Colonic mucosa (tissue), 4 donors: ENCODE data around the gene GID4. TPM values are rescaled to one million over a fixed set of nuclear protein-coding genes. Genes with fewer than 3 reads are reported as not detected.

Source experiments
- DNase-seq: peaks from one replicate; pipeline ENCODE4 v3.0.0-alpha.2; 2020
- H3K27ac ChIP-seq: fragments of 200-600 bp; one replicate; pipeline ENCODE4 v1.8.0; 2021
- H3K27me3 ChIP-seq: fragments of 200-600 bp; one replicate; pipeline ENCODE4 v1.8.0; 2021
- H3K36me3 ChIP-seq: fragments of 200-600 bp; one replicate; pipeline ENCODE4 v1.8.0; 2021
- H3K4me1 ChIP-seq: fragments of 200-600 bp; one replicate; pipeline ENCODE4 v1.8.0; 2021; ENCODE audit warnings: mild to moderate bottlenecking
- H3K4me3 ChIP-seq: fragments of 200-600 bp; one replicate; pipeline ENCODE4 v1.8.0; 2021
- H3K9ac ChIP-seq, 2 donors: one replicate each; pipeline ENCODE4 v1.7.0; 2013; ENCODE audit warnings: control low read depth in 2 of 2, low read depth in 2 of 2, low read length in 2 of 2
- H3K9me3 ChIP-seq: fragments of 200-600 bp; one replicate; pipeline ENCODE4 v1.8.0; 2021
- CTCF ChIP-seq: fragments of 200-600 bp; IDR thresholded peaks from one replicate; pipeline ENCODE4 v1.8.0; 2022; ENCODE audit warnings: antibody characterized with exemption, mild to moderate bottlenecking
- intact Hi-C: fragments of 100-400 bp; cut with DNase I; formaldehyde crosslinking; loops from one replicate; pipeline ENCODE4 v1.14.1; 2022
- total RNA-seq, 2 donors: library from RNA; stranded (reverse); fragmentation: NEBNext Ultra II Directional in 1 of 2; extraction: Animal tissue kit (Norgen Biotek cat#: 25700) in 1 of 2; gene quantifications; one replicate each; pipeline ENCODE4 v1.2.1, GENCODE V29; 2021
- donor health status: healthy.
- donor health status: DM: no; HTN: no; CAD: no.
- donor health status: DM: no; HTN: no; CAD: no.

GID4 gene
- total RNA-seq, 2 donors from 2014 or later, result 5.2 to 8.0 TPM

DNA sequence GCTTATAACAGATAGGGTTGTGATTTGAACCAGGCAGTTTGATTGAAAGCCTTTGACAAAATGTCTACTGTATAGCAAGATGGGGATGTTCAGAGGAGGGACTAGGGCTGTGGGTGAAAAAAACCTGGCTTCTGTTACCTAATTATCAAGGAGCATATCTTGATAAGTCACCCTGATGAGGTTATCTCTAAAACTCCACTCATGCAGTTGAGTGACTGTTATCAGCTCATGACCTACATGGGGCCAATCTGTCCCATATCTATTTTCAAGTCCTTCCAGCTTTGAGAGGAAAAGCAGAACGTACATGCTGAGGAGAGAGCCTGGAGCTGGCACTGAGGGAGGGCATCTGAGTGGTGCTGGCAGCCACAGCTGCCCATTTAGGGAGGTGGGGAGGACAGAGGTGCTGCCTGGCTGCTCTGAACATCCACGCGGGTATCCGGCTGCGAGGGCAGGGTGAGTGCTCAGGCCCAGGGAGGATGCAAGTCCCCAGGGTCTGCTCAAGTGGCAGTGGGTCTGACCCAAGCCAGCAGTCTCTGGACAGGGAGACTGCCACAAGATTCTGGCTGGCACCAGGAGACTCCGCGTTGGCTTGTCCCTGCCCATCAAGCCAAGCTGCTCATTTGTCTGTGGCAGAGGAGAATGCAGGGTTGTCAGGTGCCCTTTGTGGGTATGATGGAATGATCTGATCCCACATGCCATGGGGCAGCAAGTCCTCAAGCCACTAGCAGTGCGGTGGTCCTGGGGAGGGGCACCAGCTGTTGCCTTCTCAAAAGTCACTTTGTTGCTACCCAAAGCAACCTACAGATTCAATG is 29.4 kb upstream of the GID4 start:
- H3K27me3 ChIP-seq, result no peaks in the 10 kb centered on the region
- no peaks in the 10 kb centered on the region for H3K4me1 ChIP-seq
- no peak for DNase-seq
- intact Hi-C loops, result no loop called here
- H3K9ac ChIP-seq, result no peak overlapping the region
- H3K36me3 ChIP-seq, result no peaks in the 10 kb centered on the region
- no peak overlapping the region for H3K27ac ChIP-seq
- no peaks in the 10 kb centered on the region for H3K9me3 ChIP-seq
- no peak overlapping the region for H3K4me3 ChIP-seq
- TF ChIP-seq CTCF, result no peak

- Histone ChIP-seq H3K4me3 (no peak overlapping the region), H3K9ac (no peak overlapping the region), H3K4me1 (no peaks in the 10 kb centered on the region), H3K9me3 (no peaks in the 10 kb centered on the region), H3K27me3 (no peaks in the 10 kb centered on the region), H3K36me3 (no peaks in the 10 kb centered on the region), H3K27ac (no peak overlapping the region)
- no peak for DNase-seq
- intact Hi-C loops, result no loop called here
- no peak for TF ChIP-seq CTCF
Observed at GRCh38 chr17:18011286-18011685, 27.9 kb upstream of the GID4 start.

GRCh38 chr17:18014006-18014405 is 25.2 kb upstream of the GID4 start:
- no peak overlapping the region for H3K27ac ChIP-seq
- no peak overlapping the region for H3K4me3 ChIP-seq
- no peak for TF ChIP-seq CTCF
- no peak for DNase-seq
- no peaks in the 10 kb centered on the region for H3K4me1 ChIP-seq
- H3K27me3 ChIP-seq, result no peaks in the 10 kb centered on the region
- H3K36me3 ChIP-seq, result no peaks in the 10 kb centered on the region
- no peak overlapping the region for H3K9ac ChIP-seq
- no peaks in the 10 kb centered on the region for H3K9me3 ChIP-seq
- intact Hi-C loops, result no loop called here

DNA sequence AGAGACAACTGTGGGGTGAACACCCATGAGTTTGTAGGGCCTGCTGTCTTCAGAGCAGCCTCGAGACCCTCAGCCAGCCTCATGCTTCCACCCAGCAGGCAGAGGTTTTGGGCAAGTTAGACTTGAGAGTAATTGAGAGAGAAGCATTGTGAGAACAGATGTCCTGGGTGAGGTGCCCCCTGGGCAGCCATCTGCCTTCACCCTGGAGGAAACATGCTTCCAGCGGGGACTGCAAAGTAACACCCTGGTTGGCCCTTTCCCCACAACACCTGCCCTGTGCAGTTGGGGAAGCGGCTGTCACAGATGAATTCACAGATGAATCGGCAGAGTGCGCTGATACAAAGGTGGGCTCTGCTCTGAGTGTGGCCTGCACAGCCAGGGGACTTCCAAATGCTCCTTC is 23.6 kb upstream of the GID4 start:
- TF ChIP-seq CTCF, result no peak
- Histone ChIP-seq H3K9ac (no peak overlapping the region), H3K27ac (no peak overlapping the region), H3K27me3 (no peaks in the 10 kb centered on the region), H3K4me1 (no peaks in the 10 kb centered on the region), H3K36me3 (no peaks in the 10 kb centered on the region), H3K9me3 (no peaks in the 10 kb centered on the region), H3K4me3 (no peak overlapping the region)
- no peak for DNase-seq
- intact Hi-C loops, result no loop called here

DNA sequence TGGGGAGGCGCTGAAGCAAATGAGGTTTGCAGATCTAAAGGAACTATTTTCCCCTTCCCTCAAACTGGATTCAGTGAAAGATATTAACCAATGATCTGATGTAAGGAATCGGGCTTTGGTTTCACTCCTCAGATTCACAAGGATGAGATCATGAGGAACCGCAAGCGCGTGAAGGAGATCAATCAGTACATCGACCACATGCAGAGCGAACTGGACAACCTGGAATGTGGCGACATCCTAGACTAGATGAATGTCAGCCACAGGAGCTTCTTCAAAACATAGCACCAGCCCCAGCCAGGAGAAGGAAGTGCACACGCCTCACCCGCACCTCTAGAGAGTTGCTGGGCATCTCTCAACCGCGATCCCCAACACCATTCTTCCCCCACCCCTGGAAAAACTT is 22.8 kb upstream of the GID4 start:
- TF ChIP-seq CTCF, result no peak
- no peaks in the 10 kb centered on the region for H3K27me3 ChIP-seq
- no peak overlapping the region for H3K4me3 ChIP-seq
- intact Hi-C loops, result no loop called here
- no peak overlapping the region for H3K27ac ChIP-seq
- no peaks in the 10 kb centered on the region for H3K4me1 ChIP-seq
- DNase-seq, result no peak
- H3K9ac ChIP-seq, result no peak overlapping the region
- H3K9me3 ChIP-seq, result no peaks in the 10 kb centered on the region
- no peaks in the 10 kb centered on the region for H3K36me3 ChIP-seq
